ENCODE data around the gene TSHZ2. TPM values are rescaled to one million over a fixed set of nuclear protein-coding genes. Genes with fewer than 3 reads are reported as not detected.

The TSHZ2 gene
- total and polyA plus RNA-seq, 4 donors: 0.93 to 8.8 (median 3.8) TPM

DNA sequence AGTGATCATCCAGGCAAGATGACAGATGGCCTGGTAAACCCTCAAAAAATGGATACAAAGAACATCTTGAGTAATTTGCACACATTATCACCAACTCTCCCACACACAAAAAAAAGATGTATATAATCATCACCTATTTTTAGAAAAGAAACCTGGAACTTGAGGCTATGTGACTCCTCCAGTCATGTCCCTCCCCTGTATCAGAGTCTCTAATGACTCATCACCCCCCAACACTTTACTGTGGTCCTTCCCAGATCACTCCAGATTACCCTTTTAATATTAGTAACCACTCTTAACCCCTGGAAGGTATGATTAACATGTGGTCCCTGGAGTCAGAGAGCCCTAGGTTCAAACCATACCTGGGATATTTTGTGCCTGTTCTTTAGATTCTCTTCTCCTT lies 476.7 kb downstream of the TSHZ2 start:
- TF ChIP-seq, protein P1, sequence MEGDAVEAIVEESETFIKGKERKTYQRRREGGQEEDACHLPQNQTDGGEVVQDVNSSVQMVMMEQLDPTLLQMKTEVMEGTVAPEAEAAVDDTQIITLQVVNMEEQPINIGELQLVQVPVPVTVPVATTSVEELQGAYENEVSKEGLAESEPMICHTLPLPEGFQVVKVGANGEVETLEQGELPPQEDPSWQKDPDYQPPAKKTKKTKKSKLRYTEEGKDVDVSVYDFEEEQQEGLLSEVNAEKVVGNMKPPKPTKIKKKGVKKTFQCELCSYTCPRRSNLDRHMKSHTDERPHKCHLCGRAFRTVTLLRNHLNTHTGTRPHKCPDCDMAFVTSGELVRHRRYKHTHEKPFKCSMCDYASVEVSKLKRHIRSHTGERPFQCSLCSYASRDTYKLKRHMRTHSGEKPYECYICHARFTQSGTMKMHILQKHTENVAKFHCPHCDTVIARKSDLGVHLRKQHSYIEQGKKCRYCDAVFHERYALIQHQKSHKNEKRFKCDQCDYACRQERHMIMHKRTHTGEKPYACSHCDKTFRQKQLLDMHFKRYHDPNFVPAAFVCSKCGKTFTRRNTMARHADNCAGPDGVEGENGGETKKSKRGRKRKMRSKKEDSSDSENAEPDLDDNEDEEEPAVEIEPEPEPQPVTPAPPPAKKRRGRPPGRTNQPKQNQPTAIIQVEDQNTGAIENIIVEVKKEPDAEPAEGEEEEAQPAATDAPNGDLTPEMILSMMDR (IDR thresholded peaks at IDR 0.05; ENCODE audit: control extremely low read depth, extremely low read depth): no peak
- DNase-seq (no peak), ATAC-seq (ENCODE audit: insufficient read depth, low FRiP score) (no peak)
- H3K27me3 ChIP-seq (ENCODE audit: control insufficient read depth in 3 of 3, insufficient read depth in 3 of 3, low read length in 2 of 3): no peaks in the 10 kb centered on the region
- H3K9me3 ChIP-seq (ENCODE audit: control insufficient read depth in 4 of 4, insufficient read depth in 3 of 4, low read length in 3 of 4): peaks cover 0 to 11% (median 3%) of the 10 kb centered on the region in 4 donors
- H3K4me3 ChIP-seq: no peak overlapping the region
- H3K4me1 ChIP-seq (ENCODE audit: control insufficient read depth in 5 of 5, insufficient read depth in 5 of 5, low read length in 5 of 5): peaks cover 0 to 21% (median 7%) of the 10 kb centered on the region in 5 donors
- no peak overlapping the region for H3K27ac ChIP-seq (ENCODE audit: low read depth in 1 of 2, low read length in 1 of 2)
- peaks cover 0 to 5% (median 0%) of the 10 kb centered on the region in 4 donors for H3K36me3 ChIP-seq (ENCODE audit: control insufficient read depth in 4 of 4, insufficient read depth in 4 of 4, low read length in 4 of 4)
- no peak overlapping the region for H3K9ac ChIP-seq (ENCODE audit: insufficient read depth in 1 of 2, low read length in 2 of 2)

DNA sequence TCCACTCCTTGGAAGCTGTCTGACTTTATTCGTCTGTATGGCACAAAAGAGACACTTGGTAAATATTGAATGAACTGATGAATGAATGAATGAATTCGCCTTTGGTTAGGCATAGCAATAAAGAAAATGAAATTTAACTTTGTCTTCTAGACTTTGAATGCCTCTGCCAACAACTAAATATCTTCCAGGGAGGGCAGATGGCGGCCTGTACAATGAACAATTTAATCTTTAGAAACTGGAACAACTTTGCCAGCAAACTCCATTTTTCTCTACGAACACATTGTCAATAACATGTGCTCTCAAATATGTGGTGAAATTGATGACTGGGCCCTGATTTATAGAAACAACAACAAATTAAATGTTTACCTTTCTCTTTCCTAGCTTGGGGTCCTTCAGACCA lies 480.9 kb downstream of the TSHZ2 start:
- TF ChIP-seq, protein P1 (IDR thresholded peaks at IDR 0.05; ENCODE audit: control extremely low read depth, extremely low read depth): no peak
- ATAC-seq (ENCODE audit: insufficient read depth, low FRiP score): no peak

DNA sequence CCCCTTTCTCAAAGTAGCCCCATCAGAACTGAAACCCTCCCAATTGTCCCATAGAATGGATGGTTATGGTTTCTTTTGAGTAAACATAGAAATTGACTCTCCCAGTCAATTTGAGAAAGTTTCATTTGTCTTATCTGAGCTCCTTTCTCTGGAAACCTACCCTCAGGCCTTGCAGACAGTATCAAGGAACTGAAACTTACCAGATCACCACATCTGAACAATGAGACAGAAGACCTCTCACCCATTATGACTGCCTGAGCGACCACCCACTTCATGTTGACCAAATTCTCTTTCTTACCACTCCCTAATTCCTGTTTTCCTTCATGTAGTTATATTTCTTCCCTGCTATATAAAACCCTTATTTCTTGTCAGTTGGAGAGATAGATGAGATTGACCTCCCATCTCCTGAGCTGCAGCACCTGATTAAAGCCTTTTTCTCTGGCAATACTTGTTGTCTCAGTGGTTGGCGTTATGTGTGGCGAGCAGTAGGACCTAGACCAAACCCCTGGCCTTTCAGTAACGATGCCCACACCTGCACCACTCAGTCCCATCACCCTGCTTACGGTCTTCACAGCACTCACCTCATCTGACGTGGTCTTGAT lies 482.6 kb downstream of the TSHZ2 start:
- TF ChIP-seq, protein P1 (IDR thresholded peaks at IDR 0.05; ENCODE audit: control extremely low read depth, extremely low read depth): no peak
- Histone ChIP-seq H3K36me3 (ENCODE audit: control insufficient read depth in 4 of 4, insufficient read depth in 4 of 4, low read length in 4 of 4) (no peaks in the 10 kb centered on the region), H3K9me3 (ENCODE audit: control insufficient read depth in 4 of 4, insufficient read depth in 3 of 4, low read length in 3 of 4) (peaks cover 0 to 6% (median 4%) of the 10 kb centered on the region in 4 donors), H3K4me1 (ENCODE audit: control insufficient read depth in 5 of 5, insufficient read depth in 5 of 5, low read length in 5 of 5) (no peaks in the 10 kb centered on the region), H3K27ac (ENCODE audit: low read depth in 1 of 2, low read length in 1 of 2) (no peak overlapping the region), H3K9ac (ENCODE audit: insufficient read depth in 1 of 2, low read length in 2 of 2) (no peak overlapping the region), H3K27me3 (ENCODE audit: control insufficient read depth in 3 of 3, insufficient read depth in 3 of 3, low read length in 2 of 3) (no peaks in the 10 kb centered on the region), H3K4me3 (no peak overlapping the region)
- WGBS, 2 donors: 89% methylated on average over 6 of the region's 6 CpGs
- DNase-seq (no peak), ATAC-seq (ENCODE audit: insufficient read depth, low FRiP score) (no peak)

More for the DNA sequence above, 480.9 kb downstream of the TSHZ2 start:
- Histone ChIP-seq H3K9me3 (ENCODE audit: control insufficient read depth in 4 of 4, insufficient read depth in 3 of 4, low read length in 3 of 4) (peaks cover 3 to 11% (median 6%) of the 10 kb centered on the region in 4 donors), H3K27me3 (ENCODE audit: control insufficient read depth in 3 of 3, insufficient read depth in 3 of 3, low read length in 2 of 3) (no peaks in the 10 kb centered on the region), H3K4me1 (ENCODE audit: control insufficient read depth in 5 of 5, insufficient read depth in 5 of 5, low read length in 5 of 5) (no peaks in the 10 kb centered on the region), H3K27ac (ENCODE audit: low read depth in 1 of 2, low read length in 1 of 2) (no peak overlapping the region), H3K36me3 (ENCODE audit: control insufficient read depth in 4 of 4, insufficient read depth in 4 of 4, low read length in 4 of 4) (peaks cover 0 to 5% (median 0%) of the 10 kb centered on the region in 4 donors), H3K4me3 (no peak overlapping the region), H3K9ac (ENCODE audit: insufficient read depth in 1 of 2, low read length in 2 of 2) (no peak overlapping the region)
- 87 to 91% methylated on average over 4 of the region's 4 CpGs for WGBS, 2 donors
- DNase-seq: no peak
